Natural killer cell (primary cell): ENCODE data around the gene MAPK4. TPM values are rescaled to one million over a fixed set of nuclear protein-coding genes. Genes with fewer than 3 reads are reported as not detected.

Source experiments
- ATAC-seq, 3 donors: fragments of 150-1000 bp in 2 of 3; fragments of 200-7000 bp in 1 of 3; cut with Tn5 transposase; 1 replicate in 1 of 3; 2 replicates in 2 of 3; pipeline ENCODE4 v1.10.0; 2021; ENCODE audit warnings: mild to moderate bottlenecking in 2 of 3, moderate library complexity in 2 of 3
- DNase-seq, 2 donors: peaks; one replicate each; pipeline versions ENCODE4 v3.0.0 to v3.0.0-alpha.2; 2013 to 2021; ENCODE audit warnings: mixed read lengths in 1 of 2
- H3K27ac ChIP-seq: one replicate; pipeline ENCODE4 v1.5.1; 2013; ENCODE audit warnings: mild to moderate bottlenecking, low read length
- H3K27me3 ChIP-seq: one replicate; pipeline ENCODE4 v1.6.1; 2013; ENCODE audit warnings: low read length; ENCODE audit not compliant: control insufficient read depth, insufficient read depth
- H3K36me3 ChIP-seq: one replicate; pipeline ENCODE4 v1.6.1; 2013; ENCODE audit warnings: low read length; ENCODE audit not compliant: control insufficient read depth, insufficient read depth
- H3K4me1 ChIP-seq: one replicate; pipeline ENCODE4 v1.6.1; 2013; ENCODE audit warnings: low read length; ENCODE audit not compliant: control insufficient read depth, insufficient read depth
- H3K4me3 ChIP-seq: one replicate; pipeline ENCODE4 v1.5.1; 2013; ENCODE audit warnings: low read length
- H3K9me3 ChIP-seq: one replicate; pipeline ENCODE4 v1.6.1; 2013; ENCODE audit warnings: low read length; ENCODE audit not compliant: control insufficient read depth, insufficient read depth
- H3K27ac Mint-ChIP-seq, 2 donors: one replicate each; pipeline ENCODE4 v1.8.0; 2022; ENCODE audit warnings: mild to moderate bottlenecking in 2 of 2, mixed read lengths in 2 of 2, moderate library complexity in 1 of 2
- H3K27me3 Mint-ChIP-seq, 2 donors: one replicate each; pipeline ENCODE4 v1.8.0; 2022; ENCODE audit warnings: low read depth in 2 of 2, mixed read lengths in 2 of 2
- H3K36me3 Mint-ChIP-seq: one replicate; pipeline ENCODE4 v1.8.0; 2022; ENCODE audit warnings: mixed read lengths
- H3K4me1 Mint-ChIP-seq, 2 donors: one replicate each; pipeline ENCODE4 v1.8.0; 2022; ENCODE audit warnings: mixed read lengths in 2 of 2
- H3K4me3 Mint-ChIP-seq: one replicate; pipeline ENCODE4 v1.8.0; 2022; ENCODE audit warnings: mild to moderate bottlenecking, moderate library complexity, mixed read lengths
- H3K9me3 Mint-ChIP-seq, 2 donors: one replicate each; pipeline ENCODE4 v1.8.0; 2022; ENCODE audit warnings: mixed read lengths in 2 of 2
- CTCF ChIP-seq: fragments of 200-600 bp; IDR thresholded peaks from one replicate; pipeline ENCODE4 v1.8.0; 2022; ENCODE audit warnings: antibody characterized with exemption
- WGBS: methylation state at CpG from one replicate; pipeline ENCODE4 v1.1.7; 2013; ENCODE audit warnings: missing lambda C conversion rate; ENCODE audit not compliant: insufficient coverage; 5-methylcytosine and 5-hydroxymethylcytosine counted together
- intact Hi-C: fragments of 100-400 bp; cut with micrococcal nuclease; formaldehyde crosslinking; loops from one replicate; pipeline ENCODE4 v1.14.2; 2022
- total RNA-seq, 4 donors: library from RNA; stranded (reverse); fragments of 120-200 nt in 1 of 4; gene quantifications; one replicate each; pipeline versions ENCODE4 v1.2.3 to v1.2.4, GENCODE V29; 2013 to 2022

Gene MAPK4
- total RNA-seq, 3 donors from 2014 or later (not counting 1 experiment from before 2014, with no cell fraction given), result not detected

GRCh38 chr18:50654658-50655550, 95.0 kb downstream of the MAPK4 start:
- Mint-ChIP-seq H3K4me3 (no peak overlapping the region), H3K27me3 (peaks cover 0 to 2% of the 10 kb centered on the region in 2 donors), H3K36me3 (no peaks in the 10 kb centered on the region), H3K9me3 (no peaks in the 10 kb centered on the region), H3K4me1 (no peaks in the 10 kb centered on the region), H3K27ac (no peak overlapping the region)
- DNase-seq (no peak), ATAC-seq (no peak)
- no peak overlapping the region for H3K4me3 ChIP-seq
- H3K9me3 ChIP-seq, result no peaks in the 10 kb centered on the region
- TF ChIP-seq CTCF, result no peak
- H3K4me1 ChIP-seq, result no peaks in the 10 kb centered on the region
- intact Hi-C loops, result no loop called here
- no peaks in the 10 kb centered on the region for H3K36me3 ChIP-seq
- no peaks in the 10 kb centered on the region for H3K27me3 ChIP-seq
- WGBS, result 68% methylated on average over 17 of the region's 17 CpGs
- H3K27ac ChIP-seq, result no peak overlapping the region

GRCh38 chr18:50656396-50656795, 96.5 kb downstream of the MAPK4 start:
- no peaks in the 10 kb centered on the region for H3K9me3 Mint-ChIP-seq
- H3K27ac ChIP-seq, result no peak overlapping the region
- no peak overlapping the region for H3K4me3 ChIP-seq
- WGBS, result 100% methylated on average over 2 of the region's 2 CpGs
- no peaks in the 10 kb centered on the region for H3K27me3 ChIP-seq
- no peak for DNase-seq
- no peaks in the 10 kb centered on the region for H3K36me3 ChIP-seq
- H3K4me1 ChIP-seq, result no peaks in the 10 kb centered on the region
- intact Hi-C loops, result no loop called here
- no peaks in the 10 kb centered on the region for H3K4me1 Mint-ChIP-seq
- H3K27me3 Mint-ChIP-seq, result peaks cover 0 to 2% of the 10 kb centered on the region in 2 donors
- no peaks in the 10 kb centered on the region for H3K9me3 ChIP-seq
- H3K4me3 Mint-ChIP-seq, result no peak overlapping the region
- ATAC-seq, result no peak
- TF ChIP-seq CTCF, result no peak
- H3K27ac Mint-ChIP-seq, result no peak overlapping the region
- no peaks in the 10 kb centered on the region for H3K36me3 Mint-ChIP-seq

GRCh38 chr18:50656841-50657470, 97.1 kb downstream of the MAPK4 start:
- 74% methylated on average over 8 of the region's 8 CpGs for WGBS
- ATAC-seq, result no peak
- no peak for DNase-seq
- H3K9me3 ChIP-seq, result no peaks in the 10 kb centered on the region
- TF ChIP-seq CTCF, result no peak
- H3K27ac Mint-ChIP-seq, result no peak overlapping the region
- H3K4me3 Mint-ChIP-seq, result no peak overlapping the region
- no peaks in the 10 kb centered on the region for H3K9me3 Mint-ChIP-seq
- no peak overlapping the region for H3K27ac ChIP-seq
- H3K4me3 ChIP-seq, result no peak overlapping the region
- intact Hi-C loops, result no loop called here
- peaks cover 0 to 2% of the 10 kb centered on the region in 2 donors for H3K27me3 Mint-ChIP-seq
- no peaks in the 10 kb centered on the region for H3K4me1 Mint-ChIP-seq
- no peaks in the 10 kb centered on the region for H3K36me3 ChIP-seq
- no peaks in the 10 kb centered on the region for H3K4me1 ChIP-seq
- no peaks in the 10 kb centered on the region for H3K36me3 Mint-ChIP-seq
- no peaks in the 10 kb centered on the region for H3K27me3 ChIP-seq
